Measurements from ENCODE around the gene ILK.

Gene ILK

DNA sequence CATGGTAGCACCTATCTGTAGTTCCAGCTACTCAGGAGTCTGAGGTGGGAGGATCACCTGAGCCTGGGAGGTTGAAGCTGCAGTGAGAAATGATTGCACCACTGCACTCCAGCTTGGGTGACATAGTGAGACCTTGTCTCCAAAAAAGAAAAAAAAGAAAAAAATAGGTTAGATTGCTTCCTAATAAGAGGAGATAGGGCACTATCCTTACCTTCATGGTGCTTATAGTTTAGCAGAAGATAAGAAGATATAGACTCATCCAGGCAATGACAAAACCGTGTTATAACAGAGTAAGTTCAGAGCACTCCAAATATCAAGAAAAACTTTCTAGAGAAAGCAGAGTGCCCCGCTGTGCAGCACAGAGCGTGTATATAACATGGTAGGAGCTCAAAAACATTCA lies 42.3 kb upstream of the ILK start:
- TF ChIP-seq, protein P1, sequence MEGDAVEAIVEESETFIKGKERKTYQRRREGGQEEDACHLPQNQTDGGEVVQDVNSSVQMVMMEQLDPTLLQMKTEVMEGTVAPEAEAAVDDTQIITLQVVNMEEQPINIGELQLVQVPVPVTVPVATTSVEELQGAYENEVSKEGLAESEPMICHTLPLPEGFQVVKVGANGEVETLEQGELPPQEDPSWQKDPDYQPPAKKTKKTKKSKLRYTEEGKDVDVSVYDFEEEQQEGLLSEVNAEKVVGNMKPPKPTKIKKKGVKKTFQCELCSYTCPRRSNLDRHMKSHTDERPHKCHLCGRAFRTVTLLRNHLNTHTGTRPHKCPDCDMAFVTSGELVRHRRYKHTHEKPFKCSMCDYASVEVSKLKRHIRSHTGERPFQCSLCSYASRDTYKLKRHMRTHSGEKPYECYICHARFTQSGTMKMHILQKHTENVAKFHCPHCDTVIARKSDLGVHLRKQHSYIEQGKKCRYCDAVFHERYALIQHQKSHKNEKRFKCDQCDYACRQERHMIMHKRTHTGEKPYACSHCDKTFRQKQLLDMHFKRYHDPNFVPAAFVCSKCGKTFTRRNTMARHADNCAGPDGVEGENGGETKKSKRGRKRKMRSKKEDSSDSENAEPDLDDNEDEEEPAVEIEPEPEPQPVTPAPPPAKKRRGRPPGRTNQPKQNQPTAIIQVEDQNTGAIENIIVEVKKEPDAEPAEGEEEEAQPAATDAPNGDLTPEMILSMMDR (IDR thresholded peaks at IDR 0.05; ENCODE audit: low read depth, low read length), result no peak
- H3K4me3 ChIP-seq (ENCODE audit: low read depth, low read length), result no peak overlapping the region

DNA sequence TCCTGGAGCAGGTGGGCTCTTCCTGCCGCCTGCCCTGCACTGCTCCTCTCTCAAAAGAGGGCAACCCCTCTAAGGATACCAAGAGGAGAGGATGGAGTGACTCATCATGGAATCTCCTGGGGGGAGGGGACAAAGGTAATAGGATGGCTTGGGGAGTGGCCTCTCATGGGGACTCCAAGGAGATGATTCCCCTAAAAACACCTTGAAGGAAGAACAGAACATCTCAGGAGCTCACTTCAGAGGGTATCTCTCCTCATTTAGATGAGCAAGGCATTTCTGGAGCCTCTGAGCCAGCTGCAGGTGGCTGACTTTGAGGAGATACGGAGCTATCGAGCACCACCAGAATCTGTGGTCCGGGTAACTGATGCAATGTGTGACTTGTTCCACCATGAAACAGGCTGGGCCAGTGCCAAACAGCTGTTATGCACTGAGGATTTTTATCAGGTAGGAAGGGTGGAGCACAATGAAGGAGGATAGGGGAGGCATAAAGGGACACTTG lies 40.4 kb upstream of the ILK start:
- TF ChIP-seq, protein P1 (IDR thresholded peaks at IDR 0.05; ENCODE audit: low read depth, low read length), result no peak
- H3K4me3 ChIP-seq (ENCODE audit: low read depth, low read length), result no peak overlapping the region

DNA sequence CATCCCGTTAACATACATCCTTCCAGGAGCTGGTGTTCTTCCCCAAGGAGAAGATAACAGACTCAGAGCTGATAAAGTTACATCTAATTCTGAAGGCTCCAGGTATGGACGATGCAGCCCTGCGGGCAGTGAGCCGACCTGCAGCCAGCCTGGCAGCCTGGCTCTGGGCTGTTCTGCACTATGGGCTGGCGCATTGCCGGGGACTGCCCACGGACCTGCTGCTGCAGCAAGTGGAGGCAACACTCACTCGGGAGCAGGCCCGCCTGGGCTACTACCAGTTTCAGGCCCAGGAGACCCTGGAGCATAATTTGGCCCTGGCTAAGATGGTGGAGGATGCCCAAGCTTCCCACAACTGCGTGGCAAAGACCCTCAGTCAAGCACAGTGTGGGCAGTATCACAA lies 39.9 kb upstream of the ILK start:
- TF ChIP-seq, protein P1 (IDR thresholded peaks at IDR 0.05; ENCODE audit: low read depth, low read length), result no peak

DNA sequence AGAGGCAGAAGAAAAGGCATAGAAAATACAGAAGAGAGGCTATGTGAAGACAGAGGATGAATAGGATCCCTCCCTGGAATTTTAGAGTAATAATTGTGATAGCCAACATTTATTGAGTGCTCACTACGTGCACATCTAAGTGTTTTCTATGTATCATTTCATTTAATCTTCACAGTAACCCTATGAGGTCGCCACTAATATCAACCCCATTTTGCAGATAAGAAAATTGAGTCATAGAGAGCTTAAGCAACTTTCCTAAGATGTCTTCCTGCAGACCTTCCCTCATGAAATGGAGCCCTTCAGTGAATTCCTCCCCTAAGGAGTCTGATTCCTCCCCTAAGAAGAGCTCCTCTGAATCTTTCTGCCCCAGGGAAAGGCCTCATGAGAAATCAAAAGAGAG lies 38.2 kb upstream of the ILK start:
- H3K4me3 ChIP-seq (ENCODE audit: low read depth, low read length), result no peak overlapping the region
- TF ChIP-seq, protein P1 (IDR thresholded peaks at IDR 0.05; ENCODE audit: low read depth, low read length), result no peak

More for the DNA sequence above, 39.9 kb upstream of the ILK start:
- H3K4me3 ChIP-seq (ENCODE audit: low read depth, low read length), result no peak overlapping the region

DNA sequence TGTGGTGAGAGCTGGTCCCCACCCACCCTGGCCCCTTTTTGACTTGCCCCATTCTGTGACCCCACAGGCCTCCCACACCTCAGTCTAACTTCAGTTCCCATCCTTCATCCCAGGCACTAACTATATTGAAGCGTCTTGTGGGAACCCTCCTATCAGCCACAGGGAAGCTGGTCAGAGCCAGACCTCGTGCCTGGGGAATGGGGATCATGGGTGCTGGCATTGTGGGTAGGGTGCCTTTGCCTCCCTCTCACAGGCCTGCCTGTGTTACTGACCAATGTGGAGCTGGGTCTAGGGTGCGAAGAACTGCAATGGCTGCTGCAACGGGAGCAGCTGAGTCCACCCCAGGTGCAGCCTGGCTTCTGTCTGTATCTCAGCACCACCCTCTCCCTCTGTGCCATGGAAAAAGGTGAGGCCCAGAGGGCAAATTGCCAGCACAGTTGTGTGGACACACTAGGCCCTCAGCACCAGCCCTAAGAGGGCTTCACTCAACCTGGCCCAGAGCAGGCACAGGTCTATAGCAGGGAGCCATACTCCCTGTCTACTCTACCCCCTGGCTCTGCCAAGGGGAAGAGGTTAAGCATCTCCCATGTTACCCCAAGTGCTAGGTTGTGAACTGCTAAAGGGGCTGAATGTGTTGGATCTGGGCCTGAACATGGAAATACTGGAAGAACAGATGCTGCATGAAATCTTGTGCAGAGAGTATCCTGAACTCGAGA lies 37.4 kb upstream of the ILK start:
- TF ChIP-seq, protein P1 (IDR thresholded peaks at IDR 0.05; ENCODE audit: low read depth, low read length), result no peak
- no peak overlapping the region for H3K4me3 ChIP-seq (ENCODE audit: low read depth, low read length)

DNA sequence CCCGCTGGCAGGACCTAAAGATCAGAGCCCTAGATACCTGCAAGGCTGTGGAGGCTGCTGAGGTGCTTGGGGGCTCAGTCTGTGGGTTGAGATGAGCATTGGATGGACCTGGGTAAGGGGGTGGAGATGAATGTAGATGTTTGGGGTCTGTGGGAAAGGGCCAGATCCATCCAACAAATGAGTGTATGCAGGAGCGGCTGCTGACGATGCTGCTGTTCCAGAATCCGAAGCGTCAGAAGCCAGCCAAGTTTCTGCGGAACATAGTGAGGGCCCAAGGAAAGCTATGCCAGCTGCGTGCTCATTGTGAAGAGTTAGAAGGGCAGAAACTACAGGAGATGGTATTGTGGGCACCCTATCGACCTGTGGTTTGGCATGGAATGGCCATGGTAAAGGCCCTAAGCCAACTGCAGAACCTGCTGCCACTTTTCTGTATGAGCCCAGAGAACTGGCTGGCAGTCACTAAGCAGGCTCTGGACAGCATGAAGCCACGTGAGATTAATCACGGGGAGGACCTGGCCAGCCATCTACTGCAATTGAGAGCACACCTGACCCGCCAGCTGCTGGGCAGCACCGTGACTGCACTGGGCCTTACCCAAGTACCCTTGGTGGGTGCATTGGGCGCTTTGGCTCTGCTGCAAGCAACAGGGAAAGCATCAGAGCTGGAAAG lies 36.7 kb upstream of the ILK start:
- TF ChIP-seq, protein P1 (IDR thresholded peaks at IDR 0.05; ENCODE audit: low read depth, low read length), result no peak
- no peak overlapping the region for H3K4me3 ChIP-seq (ENCODE audit: low read depth, low read length)

DNA sequence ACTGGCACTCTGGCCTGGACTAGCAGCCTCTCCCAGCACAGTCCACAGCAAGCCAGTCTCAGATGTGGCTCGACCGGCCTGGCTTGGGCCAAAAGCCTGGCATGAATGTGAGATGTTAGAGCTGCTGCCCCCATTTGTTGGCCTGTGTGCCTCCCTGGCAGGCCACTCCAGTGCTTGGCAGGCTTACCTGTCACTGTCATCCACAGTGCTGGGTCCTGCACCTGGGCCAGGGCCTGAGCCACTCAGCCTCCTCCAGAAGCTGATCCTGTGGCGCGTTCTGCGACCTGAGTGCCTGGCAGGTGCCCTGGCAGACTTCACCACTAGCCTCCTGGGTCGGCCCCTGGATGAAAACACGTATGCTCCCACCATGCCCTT lies 36.2 kb upstream of the ILK start:
- H3K4me3 ChIP-seq (ENCODE audit: low read depth, low read length), result no peak overlapping the region
- TF ChIP-seq, protein P1 (IDR thresholded peaks at IDR 0.05; ENCODE audit: low read depth, low read length), result no peak

All from WI38 (cell line).